Islet precursor cell (in vitro differentiated cells): ENCODE measurements around the gene SNTG2.
"Not testable (repeated sequence)": the region's sequence is repeated elsewhere in the genome, so short reads cannot be mapped to it uniquely, and the experiment has no call there.

Experiments
- DNase-seq: peaks from one replicate; pipeline ENCODE4 v3.0.0-alpha.2; 2018

The SNTG2 gene

DNA sequence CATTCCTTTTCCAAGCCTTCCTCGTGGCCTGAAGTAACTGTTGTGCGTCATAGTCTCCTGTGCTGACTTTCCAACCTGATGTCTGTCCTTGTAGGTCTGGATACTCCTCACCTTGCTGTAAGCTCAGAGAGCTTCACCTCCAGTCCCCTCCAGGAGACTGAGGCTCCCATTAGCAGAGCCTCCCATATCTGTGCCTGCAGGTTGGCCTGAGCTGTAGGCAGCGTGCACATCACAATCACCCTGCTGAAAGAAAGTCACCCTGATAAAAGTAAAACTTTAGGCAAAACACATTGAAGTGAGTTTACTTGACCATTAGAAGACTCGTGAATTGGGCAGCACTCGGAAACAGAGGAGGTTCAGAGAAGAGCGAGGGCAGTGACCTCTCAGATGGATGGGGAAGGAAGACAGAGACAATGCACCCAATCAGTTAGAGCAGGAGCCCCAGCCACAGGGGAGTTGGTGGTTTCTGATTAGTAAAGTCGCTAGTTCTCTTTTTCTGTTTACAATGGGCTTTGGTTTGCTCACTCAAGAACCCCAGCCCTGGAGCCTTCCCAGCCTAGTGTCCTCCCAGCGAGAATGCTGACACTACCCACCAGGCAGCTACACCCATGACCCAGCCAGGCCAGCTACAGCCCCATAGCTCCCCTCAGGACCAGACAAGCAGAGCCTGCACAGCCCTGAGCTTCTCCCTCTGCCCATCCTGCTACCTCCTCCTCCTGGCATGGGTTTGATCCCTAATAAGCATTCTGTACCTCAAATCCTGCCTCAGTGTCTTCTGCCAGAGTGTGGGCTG lies 450.5 kb downstream of the SNTG2 start:
- DNase-seq: no peak

- no peak for DNase-seq
These were observed 451.4 kb downstream of the SNTG2 start for GRCh38 chr2:1402064-1402463.

- DNase-seq: no peak
These were observed 452.9 kb downstream of the SNTG2 start for GRCh38 chr2:1403565-1403964.

- DNase-seq: no peak
These were observed 454.5 kb downstream of the SNTG2 start for GRCh38 chr2:1405124-1405523.

DNA sequence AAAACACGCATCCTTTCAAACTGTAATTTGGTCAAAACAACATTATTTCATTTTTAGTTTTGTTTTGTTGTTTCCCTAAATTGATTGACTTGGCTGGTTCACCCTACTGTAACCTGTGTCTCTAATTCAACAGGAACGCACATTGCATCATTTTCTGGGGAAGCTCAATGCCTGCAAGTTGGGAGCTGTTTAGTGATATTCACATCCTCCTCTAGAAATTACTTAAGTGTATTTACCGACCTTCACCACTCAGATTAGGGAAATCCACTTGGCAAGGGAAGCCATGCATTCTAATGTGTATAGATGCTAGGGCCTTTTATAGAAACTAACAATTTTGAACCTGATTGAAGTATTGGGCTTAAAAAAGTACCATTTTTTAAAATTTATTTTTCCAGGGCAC lies 455.3 kb downstream of the SNTG2 start:
- no peak for DNase-seq

DNA sequence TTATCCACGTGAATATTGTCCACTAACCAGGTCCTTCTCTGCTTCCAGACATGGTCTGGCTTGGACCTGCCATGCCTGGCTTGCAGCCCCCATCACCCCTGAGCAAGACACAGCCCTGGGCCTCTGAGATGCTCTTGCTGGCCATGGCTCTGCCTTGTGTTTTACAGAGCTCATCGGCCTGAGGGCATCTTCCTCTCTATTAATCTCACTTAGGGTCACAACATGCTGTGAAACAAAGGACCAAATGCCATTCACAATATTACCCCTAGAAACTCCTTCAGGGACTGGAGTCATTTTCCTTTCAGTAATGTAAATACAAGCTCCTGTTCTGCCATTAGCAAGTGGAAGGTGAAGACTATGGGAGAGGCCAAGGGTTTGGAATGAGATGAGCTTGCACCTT lies 455.8 kb downstream of the SNTG2 start:
- no peak for DNase-seq

- no peak for DNase-seq
These were observed 457.5 kb downstream of the SNTG2 start for GRCh38 chr2:1407950-1408675.

GRCh38 chr2:1413156-1413710 lies 462.6 kb downstream of the SNTG2 start, which contains the start of gene TPO:
Gene TPO (plus strand): TSS chr2:1413463. CDS start chr2:1414409, 946 bp downstream.
- DNase-seq: no peak

DNA sequence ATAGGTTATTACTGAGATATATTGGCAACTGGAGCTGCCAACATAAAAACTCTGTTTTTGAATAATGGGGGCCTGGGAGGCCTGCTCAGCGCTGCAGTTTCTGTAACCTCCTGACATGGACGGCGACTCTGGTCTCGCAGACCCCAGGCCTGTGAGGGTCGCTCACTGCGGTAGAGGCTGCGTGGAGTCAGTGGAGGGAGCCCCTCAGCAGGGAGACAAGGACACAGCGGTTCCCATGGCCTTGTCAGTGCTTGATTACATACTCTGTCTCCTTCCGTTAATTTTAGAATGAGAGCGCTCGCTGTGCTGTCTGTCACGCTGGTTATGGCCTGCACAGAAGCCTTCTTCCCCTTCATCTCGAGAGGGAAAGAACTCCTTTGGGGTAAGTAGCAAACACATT lies 463.5 kb downstream of the SNTG2 start:
- no peak for DNase-seq

DNA sequence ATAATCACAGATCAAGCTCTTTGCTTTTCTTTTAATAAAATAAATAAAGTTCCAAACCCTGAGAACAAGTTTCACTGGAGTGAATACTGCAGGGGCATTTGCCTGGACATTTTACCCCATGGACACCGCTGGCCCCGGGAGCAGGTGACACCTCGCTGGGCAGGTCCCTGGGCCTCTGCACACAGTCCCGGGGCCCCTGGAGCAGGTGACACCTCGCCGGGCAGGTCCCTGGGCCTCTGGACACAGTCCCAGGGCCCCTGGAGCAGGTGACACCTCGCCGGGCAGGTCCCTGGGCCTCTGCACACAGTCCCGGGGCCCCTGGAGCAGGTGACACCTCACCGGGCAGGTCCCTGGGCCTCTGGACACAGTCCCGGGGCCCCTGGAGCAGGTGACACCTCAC lies 464.3 kb downstream of the SNTG2 start:
- DNase-seq: not testable (repeated sequence)

DNA sequence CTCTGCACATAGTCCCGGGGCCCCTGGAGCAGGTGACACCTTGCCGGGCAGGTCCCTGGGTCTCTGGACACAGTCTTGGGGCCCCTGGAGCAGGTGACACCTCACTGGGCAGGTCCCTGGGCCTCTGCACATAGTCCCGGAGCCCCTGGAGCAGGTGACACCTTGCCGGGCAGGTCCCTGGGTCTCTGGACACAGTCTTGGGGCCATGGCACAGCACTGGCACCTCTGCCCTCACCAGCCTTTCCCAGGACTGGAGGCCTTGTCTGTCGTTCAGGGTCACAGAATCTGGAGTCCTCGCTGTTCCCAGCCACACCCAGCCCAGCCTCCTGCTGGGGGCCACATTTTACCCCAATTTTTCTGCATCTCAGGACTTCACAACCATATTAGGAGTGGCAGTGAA lies 464.9 kb downstream of the SNTG2 start:
- no peak for DNase-seq
